ENCODE measurements around the gene CRYGD. TPM values are rescaled to one million over a fixed set of nuclear protein-coding genes. Genes with fewer than 3 reads are reported as not detected.

The CRYGD gene
- total and polyA plus RNA-seq, 7 donors: not detected

DNA sequence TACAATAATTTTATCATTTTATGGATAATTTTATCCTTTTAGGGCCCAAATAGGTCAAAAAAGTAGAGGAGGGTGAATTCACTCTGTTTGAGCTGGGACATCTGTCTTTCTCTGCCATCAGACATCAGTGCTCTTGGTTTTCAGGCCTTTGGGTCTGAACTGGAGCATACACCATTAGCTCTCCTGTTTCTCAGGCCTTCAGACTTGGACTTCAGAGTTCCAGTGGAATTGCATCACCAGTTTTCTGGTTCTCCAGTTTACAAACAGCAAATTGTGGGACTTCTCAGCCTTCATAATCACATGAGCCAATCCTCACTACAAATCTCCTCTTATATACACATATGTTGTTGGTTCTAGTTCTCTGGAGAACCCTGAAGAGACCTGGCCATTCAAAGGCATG is 33.9 kb downstream of the CRYGD start:
- TF ChIP-seq, protein P1, sequence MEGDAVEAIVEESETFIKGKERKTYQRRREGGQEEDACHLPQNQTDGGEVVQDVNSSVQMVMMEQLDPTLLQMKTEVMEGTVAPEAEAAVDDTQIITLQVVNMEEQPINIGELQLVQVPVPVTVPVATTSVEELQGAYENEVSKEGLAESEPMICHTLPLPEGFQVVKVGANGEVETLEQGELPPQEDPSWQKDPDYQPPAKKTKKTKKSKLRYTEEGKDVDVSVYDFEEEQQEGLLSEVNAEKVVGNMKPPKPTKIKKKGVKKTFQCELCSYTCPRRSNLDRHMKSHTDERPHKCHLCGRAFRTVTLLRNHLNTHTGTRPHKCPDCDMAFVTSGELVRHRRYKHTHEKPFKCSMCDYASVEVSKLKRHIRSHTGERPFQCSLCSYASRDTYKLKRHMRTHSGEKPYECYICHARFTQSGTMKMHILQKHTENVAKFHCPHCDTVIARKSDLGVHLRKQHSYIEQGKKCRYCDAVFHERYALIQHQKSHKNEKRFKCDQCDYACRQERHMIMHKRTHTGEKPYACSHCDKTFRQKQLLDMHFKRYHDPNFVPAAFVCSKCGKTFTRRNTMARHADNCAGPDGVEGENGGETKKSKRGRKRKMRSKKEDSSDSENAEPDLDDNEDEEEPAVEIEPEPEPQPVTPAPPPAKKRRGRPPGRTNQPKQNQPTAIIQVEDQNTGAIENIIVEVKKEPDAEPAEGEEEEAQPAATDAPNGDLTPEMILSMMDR (IDR thresholded peaks at IDR 0.05): no peak
- no peaks in the 10 kb centered on the region for H3K27me3 ChIP-seq (ENCODE audit: insufficient read depth in 3 of 3, low read length in 2 of 3)
- no peak for DNase-seq
- H3K4me3 ChIP-seq: no peak overlapping the region
- H3K27ac ChIP-seq: no peak overlapping the region
- no peak for ATAC-seq
- H3K4me1 ChIP-seq: no peaks in the 10 kb centered on the region
- H3K9me3 ChIP-seq: no peaks in the 10 kb centered on the region
- H3K36me3 ChIP-seq (ENCODE audit: insufficient read depth in 1 of 2, low read depth in 1 of 2): no peaks in the 10 kb centered on the region
- intact Hi-C loops (cut with DNase I): no loop called here

DNA sequence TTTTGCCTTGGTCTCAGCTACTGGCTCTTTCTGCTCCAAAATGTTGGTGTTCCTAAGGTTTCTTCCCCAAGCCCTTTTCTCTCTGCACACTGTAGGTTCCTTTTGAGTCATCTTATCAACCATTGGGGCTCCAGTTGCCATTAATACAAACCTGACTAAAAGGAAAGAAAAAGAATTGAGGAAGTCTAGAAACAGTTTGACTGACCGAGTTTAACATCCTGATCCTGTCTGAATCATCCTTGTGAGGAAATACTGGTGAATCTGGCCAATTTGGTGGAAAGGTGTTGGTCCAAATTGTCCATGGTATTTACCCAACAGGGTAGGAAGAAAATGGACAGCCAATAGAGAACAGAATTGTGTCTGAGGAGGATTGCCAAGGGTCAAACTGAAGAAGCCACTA is 38.3 kb downstream of the CRYGD start:
- Histone ChIP-seq H3K4me1 (no peaks in the 10 kb centered on the region), H3K27ac (no peak overlapping the region), H3K9me3 (no peaks in the 10 kb centered on the region), H3K4me3 (no peak overlapping the region), H3K27me3 (ENCODE audit: insufficient read depth in 3 of 3, low read length in 2 of 3) (no peaks in the 10 kb centered on the region), H3K36me3 (ENCODE audit: insufficient read depth in 1 of 2, low read depth in 1 of 2) (no peaks in the 10 kb centered on the region)
- WGBS, 3 donors: 70 to 76% (median 70%) methylated on average over 1 of the region's 1 CpG
- intact Hi-C loops (cut with DNase I): no loop called here
- no peak for DNase-seq
- ATAC-seq: no peak
- TF ChIP-seq, protein P1 (IDR thresholded peaks at IDR 0.05): no peak

DNA sequence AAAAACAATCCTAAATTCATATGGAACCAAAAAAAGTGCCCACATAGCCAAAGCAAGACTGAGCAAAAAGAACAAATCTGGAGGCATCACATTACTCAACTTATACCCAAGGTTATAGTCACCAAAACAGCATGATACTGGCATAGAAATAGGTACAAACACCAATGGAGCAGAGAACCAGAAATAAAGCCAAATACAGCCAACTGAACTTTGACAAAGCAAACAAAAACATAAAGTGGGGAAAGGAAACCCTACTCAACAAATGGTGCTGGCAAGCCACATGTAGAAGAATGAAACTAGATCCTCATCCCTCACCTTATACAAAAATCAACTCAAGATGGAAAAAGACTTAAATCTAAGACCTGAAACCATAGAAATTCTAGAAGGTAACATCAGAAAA is 40.5 kb downstream of the CRYGD start:
- TF ChIP-seq, protein P1 (IDR thresholded peaks at IDR 0.05): no peak
- DNase-seq: no peak
- Histone ChIP-seq H3K27me3 (ENCODE audit: insufficient read depth in 3 of 3, low read length in 2 of 3) (peaks cover 0 to 7% (median 0%) of the 10 kb centered on the region in 3 donors), H3K4me3 (no peak overlapping the region), H3K36me3 (ENCODE audit: insufficient read depth in 1 of 2, low read depth in 1 of 2) (no peaks in the 10 kb centered on the region), H3K27ac (no peak overlapping the region), H3K4me1 (no peaks in the 10 kb centered on the region), H3K9me3 (no peaks in the 10 kb centered on the region)
- intact Hi-C loops (cut with DNase I): no loop called here
- no peak for ATAC-seq

DNA sequence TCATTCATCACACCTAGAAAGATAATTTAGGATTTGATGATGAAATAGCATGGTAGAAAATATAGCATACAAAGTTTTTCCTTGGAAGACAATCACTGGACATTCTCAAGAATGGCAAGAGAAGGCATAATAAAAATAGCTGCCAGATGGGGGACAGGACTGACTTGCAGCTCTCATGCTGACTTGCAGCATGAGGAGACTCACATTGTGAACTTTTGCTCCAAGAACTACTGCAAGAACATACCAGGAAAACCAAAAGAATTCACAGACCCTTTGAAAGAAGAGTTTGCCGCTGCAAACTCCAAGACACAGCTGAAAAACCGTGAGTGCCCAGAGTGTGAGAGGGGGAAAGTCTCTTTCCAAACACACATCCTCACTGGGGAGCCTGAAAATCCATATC is 47.0 kb downstream of the CRYGD start:
- no peaks in the 10 kb centered on the region for H3K9me3 ChIP-seq
- H3K4me3 ChIP-seq: no peak overlapping the region
- H3K36me3 ChIP-seq (ENCODE audit: insufficient read depth in 1 of 2, low read depth in 1 of 2): no peaks in the 10 kb centered on the region
- TF ChIP-seq, protein P1 (IDR thresholded peaks at IDR 0.05): no peak
- WGBS, 3 donors: 73 to 76% (median 73%) methylated on average over 2 of the region's 2 CpGs
- ATAC-seq: no peak
- no peaks in the 10 kb centered on the region for H3K4me1 ChIP-seq
- intact Hi-C loops (cut with DNase I): no loop called here
- no peak overlapping the region for H3K27ac ChIP-seq
- DNase-seq: no peak
- peaks cover 0 to 7% (median 5%) of the 10 kb centered on the region in 3 donors for H3K27me3 ChIP-seq (ENCODE audit: insufficient read depth in 3 of 3, low read length in 2 of 3)

DNA sequence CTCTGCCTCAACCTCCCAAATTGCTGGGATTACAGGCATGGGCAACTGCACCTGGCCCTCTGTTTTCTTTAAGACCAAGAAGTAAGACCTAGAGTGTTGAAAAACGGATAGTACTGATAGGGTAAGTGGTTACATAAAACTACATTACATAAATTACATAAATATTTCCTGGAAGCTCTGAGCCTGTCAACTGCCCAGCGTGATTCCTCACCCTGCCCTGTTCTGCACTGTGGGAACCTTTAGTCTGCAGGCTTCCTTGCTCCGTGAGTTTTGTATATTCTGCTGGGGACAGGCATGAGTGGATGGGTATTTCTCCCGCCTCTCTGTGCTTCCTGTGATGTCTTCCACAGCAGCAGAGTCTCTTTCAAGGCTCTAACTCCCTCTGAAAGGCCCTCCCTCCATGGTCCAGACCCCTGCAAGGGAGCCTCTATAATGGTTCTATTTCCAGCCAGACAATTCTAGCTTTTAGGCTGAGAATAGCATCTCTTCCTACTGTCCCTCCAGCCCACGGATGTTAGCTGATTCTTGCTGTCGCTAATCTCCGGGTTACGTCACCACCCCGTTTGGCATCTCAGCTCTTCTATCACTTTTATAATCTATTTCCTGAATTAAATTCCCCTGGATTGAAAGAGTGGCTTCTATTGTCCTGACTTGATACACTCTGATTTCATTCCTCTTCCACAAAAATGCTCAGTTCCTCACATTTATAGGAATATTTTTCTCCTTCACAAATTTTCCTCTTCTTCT is 49.5 kb downstream of the CRYGD start:
- intact Hi-C loops (cut with DNase I): loop anchor here in 1 of 2 donors (5.0 kb wide), 1 partner anchor 327 kb away; no protein-coding TSS in a partner anchor
- H3K27me3 ChIP-seq (ENCODE audit: insufficient read depth in 3 of 3, low read length in 2 of 3): peaks cover 0 to 5% (median under 1%) of the 10 kb centered on the region in 3 donors
- H3K4me1 ChIP-seq: no peaks in the 10 kb centered on the region
- H3K36me3 ChIP-seq (ENCODE audit: insufficient read depth in 1 of 2, low read depth in 1 of 2): no peaks in the 10 kb centered on the region
- H3K4me3 ChIP-seq: no peak overlapping the region
- no peak overlapping the region for H3K27ac ChIP-seq
- WGBS, 3 donors: 48 to 50% (median 49%) methylated on average over 9 of the region's 9 CpGs
- no peaks in the 10 kb centered on the region for H3K9me3 ChIP-seq
- no peak for ATAC-seq
- DNase-seq: no peak
- TF ChIP-seq, protein P1 (IDR thresholded peaks at IDR 0.05): no peak

Measured in psoas muscle (tissue), 8 donors.